Hepatocyte (in vitro differentiated cells): ENCODE measurements around the gene STIMATE.

Source experiments
- CTCF ChIP-seq: fragments of 200-600 bp; sonication (generic); IDR thresholded peaks from 2 replicates; pipeline ENCODE4 v1.5.1; 2016; ENCODE audit warnings: antibody characterized with exemption, mild to moderate bottlenecking; ENCODE audit not compliant: poor library complexity
- EZH2 ChIP-seq: fragments of 200-600 bp; sonication (generic); IDR thresholded peaks from 2 replicates; pipeline ENCODE4 v1.6.1; 2016; ENCODE audit warnings: antibody characterized with exemption, mild to moderate bottlenecking, borderline replicate concordance

DNA sequence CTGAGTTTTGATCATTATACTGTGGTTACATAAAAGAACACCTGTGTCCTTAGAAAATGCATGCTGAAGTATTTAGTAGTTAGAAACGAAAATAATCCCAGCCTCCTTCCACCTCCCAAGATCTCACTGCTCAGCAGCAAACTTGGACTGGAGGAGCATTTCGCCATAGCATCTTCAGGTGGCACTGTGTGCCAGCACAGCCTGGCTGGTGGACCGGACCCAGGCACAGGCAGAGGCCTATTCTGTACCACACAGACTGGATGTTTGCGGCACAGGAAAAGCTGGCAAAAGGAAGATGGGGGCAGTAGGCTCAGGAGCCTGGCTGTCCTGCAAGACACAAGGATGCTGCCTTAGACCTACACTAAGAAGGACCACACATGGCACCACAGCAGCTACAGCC is 10.2 kb downstream of the STIMATE start:
- TF ChIP-seq CTCF (no peak), EZH2 (no peak)
